ENCODE results near the gene PCYT2. TPM values are rescaled to one million over a fixed set of nuclear protein-coding genes. Genes with fewer than 3 reads are reported as not detected.

The PCYT2 gene
- total RNA-seq, 1 experiment from 2014 or later, result 55.4 TPM

DNA sequence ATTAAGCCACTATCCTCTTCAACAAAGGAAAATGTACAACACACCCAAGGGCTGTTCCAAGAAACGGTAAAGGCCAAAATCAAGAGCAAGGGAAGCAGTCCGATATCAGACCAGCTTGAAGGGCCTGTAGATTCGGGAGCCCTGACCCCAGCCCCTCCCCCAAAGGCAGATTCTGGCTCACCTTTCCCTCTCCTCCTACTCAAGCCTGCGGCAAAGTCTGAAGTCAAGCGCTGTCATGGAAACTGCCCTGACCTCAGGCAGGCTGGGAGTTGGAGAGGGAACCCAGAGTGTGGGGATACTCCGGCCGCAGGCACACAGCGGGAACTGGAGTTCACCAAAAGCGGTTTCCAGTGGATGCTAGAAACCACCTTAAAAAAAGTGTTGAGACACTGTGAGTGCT is 21.6 kb downstream of the PCYT2 start:
- peak overlapping the region; percentile 98 for H3K27ac ChIP-seq (ENCODE audit: low read depth, low read length, poor library complexity, severe bottlenecking)
- no TSS peak for BruUV-seq (replicated peaks)
- H3K36me3 ChIP-seq (ENCODE audit: insufficient read depth, low read length, poor library complexity, severe bottlenecking), result peaks cover 54% of the 10 kb centered on the region
- POLR2A ChIA-PET (ENCODE audit: low non-redundant PET), result no interaction called here
- H3K4me1 ChIP-seq (ENCODE audit: insufficient read depth, low read length, poor library complexity, severe bottlenecking), result peaks cover 11% of the 10 kb centered on the region
- intact Hi-C loops (cut with micrococcal nuclease; ENCODE audit: unreplicated experiment), result no loop called here
- TF ChIP-seq, protein P1, sequence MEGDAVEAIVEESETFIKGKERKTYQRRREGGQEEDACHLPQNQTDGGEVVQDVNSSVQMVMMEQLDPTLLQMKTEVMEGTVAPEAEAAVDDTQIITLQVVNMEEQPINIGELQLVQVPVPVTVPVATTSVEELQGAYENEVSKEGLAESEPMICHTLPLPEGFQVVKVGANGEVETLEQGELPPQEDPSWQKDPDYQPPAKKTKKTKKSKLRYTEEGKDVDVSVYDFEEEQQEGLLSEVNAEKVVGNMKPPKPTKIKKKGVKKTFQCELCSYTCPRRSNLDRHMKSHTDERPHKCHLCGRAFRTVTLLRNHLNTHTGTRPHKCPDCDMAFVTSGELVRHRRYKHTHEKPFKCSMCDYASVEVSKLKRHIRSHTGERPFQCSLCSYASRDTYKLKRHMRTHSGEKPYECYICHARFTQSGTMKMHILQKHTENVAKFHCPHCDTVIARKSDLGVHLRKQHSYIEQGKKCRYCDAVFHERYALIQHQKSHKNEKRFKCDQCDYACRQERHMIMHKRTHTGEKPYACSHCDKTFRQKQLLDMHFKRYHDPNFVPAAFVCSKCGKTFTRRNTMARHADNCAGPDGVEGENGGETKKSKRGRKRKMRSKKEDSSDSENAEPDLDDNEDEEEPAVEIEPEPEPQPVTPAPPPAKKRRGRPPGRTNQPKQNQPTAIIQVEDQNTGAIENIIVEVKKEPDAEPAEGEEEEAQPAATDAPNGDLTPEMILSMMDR (conservative IDR thresholded peaks at IDR 0.05; ENCODE audit: low read depth, low read length), result no peak
- no peak for TF ChIP-seq EZH2 (IDR thresholded peaks at IDR 0.05; ENCODE audit: borderline replicate concordance, low read depth, low read length, poor library complexity, severe bottlenecking)
- DNase-seq (ENCODE audit: low spot score), result no peak
- no peaks in the 10 kb centered on the region for H3K9me3 ChIP-seq (ENCODE audit: low read depth, low read length, poor library complexity, severe bottlenecking)
- H3K27me3 ChIP-seq (replicated peaks; ENCODE audit: insufficient read depth, low read depth, low read length, poor library complexity), result no peaks in the 10 kb centered on the region
- H3K4me3 ChIP-seq (ENCODE audit: low read depth, low read length, poor library complexity, severe bottlenecking), result peak overlapping the region; percentile 80
- CTCF ChIA-PET, result no interaction called here

DNA sequence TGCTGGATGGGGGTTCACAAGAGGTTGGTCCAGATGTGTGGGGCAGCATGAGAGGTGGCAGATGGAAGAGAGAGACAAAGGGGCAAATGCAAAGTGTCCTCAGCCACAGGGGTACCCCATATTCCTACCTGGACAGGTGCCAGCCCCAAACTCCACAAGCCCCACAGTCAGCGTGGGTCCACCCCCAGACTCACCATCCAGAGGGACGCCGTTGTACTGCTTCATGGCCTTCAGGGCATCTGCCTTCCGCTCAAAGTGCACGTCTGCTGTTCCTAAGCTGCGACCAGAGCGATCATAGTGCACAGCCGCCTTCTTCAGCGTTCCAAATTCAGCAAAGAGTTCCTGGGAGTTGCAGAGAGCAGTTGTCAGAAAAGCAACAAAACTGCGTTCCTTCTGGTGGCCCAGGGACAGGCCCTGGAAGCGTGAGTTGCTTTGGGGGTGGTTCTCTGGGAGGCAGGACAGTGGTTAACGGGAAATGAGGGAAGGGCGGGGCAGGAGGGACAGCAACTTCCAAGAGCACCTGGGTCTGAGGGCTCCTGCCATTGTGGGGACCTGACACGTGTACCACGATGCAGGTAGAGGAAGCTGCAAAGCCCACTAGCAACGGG is 22.1 kb downstream of the PCYT2 start:
- H3K36me3 ChIP-seq (ENCODE audit: insufficient read depth, low read length, poor library complexity, severe bottlenecking), result peaks cover 54% of the 10 kb centered on the region
- no TSS peak for BruUV-seq (replicated peaks)
- no peak overlapping the region for H3K4me3 ChIP-seq (ENCODE audit: low read depth, low read length, poor library complexity, severe bottlenecking)
- CTCF ChIA-PET, result no interaction called here
- H3K27me3 ChIP-seq (replicated peaks; ENCODE audit: insufficient read depth, low read depth, low read length, poor library complexity), result no peaks in the 10 kb centered on the region
- TF ChIP-seq, protein P1 (conservative IDR thresholded peaks at IDR 0.05; ENCODE audit: low read depth, low read length), result no peak
- no peak for TF ChIP-seq EZH2 (IDR thresholded peaks at IDR 0.05; ENCODE audit: borderline replicate concordance, low read depth, low read length, poor library complexity, severe bottlenecking)
- DNase-seq (ENCODE audit: low spot score), result no peak
- H3K27ac ChIP-seq (ENCODE audit: low read depth, low read length, poor library complexity, severe bottlenecking), result no peak overlapping the region
- POLR2A ChIA-PET (ENCODE audit: low non-redundant PET), result no interaction called here
- intact Hi-C loops (cut with micrococcal nuclease; ENCODE audit: unreplicated experiment), result no loop called here
- peaks cover 11% of the 10 kb centered on the region for H3K4me1 ChIP-seq (ENCODE audit: insufficient read depth, low read length, poor library complexity, severe bottlenecking)
- H3K9me3 ChIP-seq (ENCODE audit: low read depth, low read length, poor library complexity, severe bottlenecking), result no peaks in the 10 kb centered on the region

DNA sequence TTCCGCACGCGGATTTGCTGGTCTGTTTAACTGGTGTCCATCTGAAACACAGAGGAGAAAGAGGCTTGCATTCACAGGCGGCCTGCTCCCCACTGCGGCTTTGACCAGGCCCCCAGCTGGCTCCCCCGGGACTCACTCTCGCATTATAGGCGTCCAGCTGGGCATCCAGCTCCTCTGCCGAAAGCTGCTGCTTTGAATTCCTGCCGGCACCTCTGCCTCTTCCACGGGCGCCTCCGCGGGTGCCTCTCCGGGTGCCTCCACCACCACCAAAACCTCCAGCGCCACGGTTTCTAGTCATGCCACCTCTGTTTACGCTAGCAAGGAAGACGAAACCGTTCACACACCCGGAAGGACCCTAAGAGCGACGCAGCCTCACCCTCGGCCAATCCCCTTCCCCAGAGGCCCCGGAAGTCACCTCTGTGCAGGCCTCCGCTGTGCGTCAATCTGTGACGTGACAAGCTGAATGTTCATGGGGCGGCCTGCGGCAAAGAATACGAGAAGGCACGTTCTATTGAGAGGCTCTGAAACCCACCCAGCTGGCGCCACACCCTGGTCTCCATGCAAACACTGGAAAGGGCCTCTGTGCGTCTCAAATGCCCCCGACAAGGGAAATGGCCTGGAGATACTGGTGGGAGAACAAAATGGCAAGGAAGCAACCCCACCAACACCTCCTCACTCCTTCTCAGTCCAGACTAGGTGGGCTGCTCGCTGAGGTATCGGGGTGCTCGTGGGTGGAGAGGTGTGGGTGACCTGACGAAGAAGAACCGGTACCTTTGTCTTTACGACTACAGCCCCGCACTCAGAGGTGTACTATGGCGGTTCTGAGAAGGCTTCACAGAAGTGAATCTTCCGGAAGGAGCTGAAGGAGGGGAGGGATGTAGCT is 22.9 kb downstream of the PCYT2 start:
- Histone ChIP-seq H3K9me3 (ENCODE audit: low read depth, low read length, poor library complexity, severe bottlenecking) (no peaks in the 10 kb centered on the region), H3K27ac (ENCODE audit: low read depth, low read length, poor library complexity, severe bottlenecking) (no peak overlapping the region), H3K36me3 (ENCODE audit: insufficient read depth, low read length, poor library complexity, severe bottlenecking) (peaks cover 59% of the 10 kb centered on the region), H3K4me1 (ENCODE audit: insufficient read depth, low read length, poor library complexity, severe bottlenecking) (peaks cover 11% of the 10 kb centered on the region), H3K27me3 (replicated peaks; ENCODE audit: insufficient read depth, low read depth, low read length, poor library complexity) (no peaks in the 10 kb centered on the region), H3K4me3 (ENCODE audit: low read depth, low read length, poor library complexity, severe bottlenecking) (no peak overlapping the region)
- ChIA-PET POLR2A (ENCODE audit: low non-redundant PET) (no interaction called here), CTCF (no interaction called here)
- TF ChIP-seq, protein P1 (conservative IDR thresholded peaks at IDR 0.05; ENCODE audit: low read depth, low read length), result no peak
- no peak for TF ChIP-seq EZH2 (IDR thresholded peaks at IDR 0.05; ENCODE audit: borderline replicate concordance, low read depth, low read length, poor library complexity, severe bottlenecking)
- intact Hi-C loops (cut with micrococcal nuclease; ENCODE audit: unreplicated experiment), result no loop called here
- no TSS peak for BruUV-seq (replicated peaks)
- no peak for DNase-seq (ENCODE audit: low spot score)
